GM11168 (cell line): ENCODE measurements around the gene PRKAG2.

Experiments
- in situ Hi-C: fragments of 300-500 bp; cut with MboI; formaldehyde crosslinking; loops from one replicate; pipeline ENCODE4 v1.12.0; 2022; ENCODE audit warnings: low sequenced_read_pairs; ENCODE audit not compliant: unreplicated experiment

The PRKAG2 gene

GRCh38 chr7:151724250-151724915, 152.5 kb downstream of the PRKAG2 start:
- in situ Hi-C loops = no loop called here

GRCh38 chr7:151723321-151723720, 153.6 kb downstream of the PRKAG2 start:
- in situ Hi-C loops = no loop called here

GRCh38 chr7:151722533-151722932, 154.4 kb downstream of the PRKAG2 start:
- in situ Hi-C loops = no loop called here

GRCh38 chr7:151721694-151722093, 155.2 kb downstream of the PRKAG2 start:
- in situ Hi-C loops = no loop called here

GRCh38 chr7:151721236-151721635, 155.7 kb downstream of the PRKAG2 start:
- in situ Hi-C loops = no loop called here

- in situ Hi-C loops = no loop called here
Observed at GRCh38 chr7:151720280-151720679, 156.6 kb downstream of the PRKAG2 start.

GRCh38 chr7:151719897-151720242, 157.0 kb downstream of the PRKAG2 start:
- in situ Hi-C loops = no loop called here

GRCh38 chr7:151719031-151719896, 157.7 kb downstream of the PRKAG2 start:
- in situ Hi-C loops = no loop called here

GRCh38 chr7:151717918-151718317, 159.0 kb downstream of the PRKAG2 start:
- in situ Hi-C loops = no loop called here

GRCh38 chr7:151717415-151717814, 159.5 kb downstream of the PRKAG2 start:
- in situ Hi-C loops = no loop called here

GRCh38 chr7:151716323-151716722, 160.6 kb downstream of the PRKAG2 start:
- in situ Hi-C loops = no loop called here

- in situ Hi-C loops = no loop called here
Observed at GRCh38 chr7:151715666-151716315, 161.1 kb downstream of the PRKAG2 start.

GRCh38 chr7:151714201-151714600, 162.7 kb downstream of the PRKAG2 start:
- in situ Hi-C loops = no loop called here

- in situ Hi-C loops = no loop called here
Observed at GRCh38 chr7:151712810-151713125, 164.1 kb downstream of the PRKAG2 start.

- in situ Hi-C loops = no loop called here
Observed at GRCh38 chr7:151711906-151712809, 164.8 kb downstream of the PRKAG2 start.

- in situ Hi-C loops = no loop called here
Observed at GRCh38 chr7:151711435-151711872, 165.5 kb downstream of the PRKAG2 start.

- in situ Hi-C loops = no loop called here
Observed at GRCh38 chr7:151710646-151711434, 166.1 kb downstream of the PRKAG2 start.

- in situ Hi-C loops = no loop called here
Observed at GRCh38 chr7:151710121-151710640, 166.7 kb downstream of the PRKAG2 start.
